Stimulated activated CD4-positive, alpha-beta T cell treated with anti-CD3 and anti-CD28 coated beads, Interleukin-15, amount 100 ng/mL, for 1 hour (primary cell): ENCODE measurements around the gene TPI1.
A peak's percentile ranks its signal among the peaks of the same experiment; 100 is the strongest.

Source experiments
- DNase-seq, 2 donors: peaks; one replicate each; pipeline ENCODE4 v3.0.0-alpha.2; 2020; ENCODE audit warnings: low read depth in 1 of 2, low spot score in 1 of 2

The TPI1 gene

GRCh38 chr12:6828781-6829535 lies 38.4 kb upstream of the TPI1 start:
- DNase-seq, result peak in 1 of 2 donors; percentile 47

GRCh38 chr12:6829536-6830220 lies 37.7 kb upstream of the TPI1 start:
- DNase-seq, result no peak

GRCh38 chr12:6830286-6830890 lies 36.9 kb upstream of the TPI1 start:
- DNase-seq, result no peak

GRCh38 chr12:6830999-6831398 lies 36.3 kb upstream of the TPI1 start:
- DNase-seq, result no peak

- no peak for DNase-seq
Observed at GRCh38 chr12:6831450-6831995, 35.8 kb upstream of the TPI1 start.

GRCh38 chr12:6832125-6832524 lies 35.2 kb upstream of the TPI1 start:
- no peak for DNase-seq

GRCh38 chr12:6833189-6833890 lies 34.0 kb upstream of the TPI1 start:
- DNase-seq, result no peak

GRCh38 chr12:6834254-6834653 lies 33.1 kb upstream of the TPI1 start:
- no peak for DNase-seq

GRCh38 chr12:6834873-6835272 lies 32.5 kb upstream of the TPI1 start:
- no peak for DNase-seq

GRCh38 chr12:6836851-6837250 lies 30.5 kb upstream of the TPI1 start:
- DNase-seq, result no peak

- no peak for DNase-seq
Observed at GRCh38 chr12:6837370-6838060, 29.8 kb upstream of the TPI1 start.

GRCh38 chr12:6838854-6839253 lies 28.5 kb upstream of the TPI1 start:
- no peak for DNase-seq

- DNase-seq, result no peak
Observed at GRCh38 chr12:6839482-6840201, 27.7 kb upstream of the TPI1 start.

GRCh38 chr12:6840330-6840729 lies 27.0 kb upstream of the TPI1 start:
- no peak for DNase-seq

- no peak for DNase-seq
Observed at GRCh38 chr12:6840761-6841515, 26.4 kb upstream of the TPI1 start, which contains the start of gene GNB3. TSS of gene GNB3 (plus strand) at chr12:6840925. CDS start at chr12:6841288, 363 bp downstream.

- no peak for DNase-seq
Observed at GRCh38 chr12:6842075-6842474, 25.3 kb upstream of the TPI1 start.

GRCh38 chr12:6843118-6843902 lies 24.0 kb upstream of the TPI1 start:
- no peak for DNase-seq

- DNase-seq, result no peak
Observed at GRCh38 chr12:6845395-6845794, 21.9 kb upstream of the TPI1 start.
